Neural progenitor cell (in vitro differentiated cells): ENCODE measurements around the gene KDM2B. TPM values are rescaled to one million over a fixed set of nuclear protein-coding genes. Genes with fewer than 3 reads are reported as not detected.

ENCODE experiments used
- DNase-seq: peaks from one replicate; pipeline ENCODE4 v3.0.0-alpha.2; 2016; ENCODE audit warnings: low spot score
- H2AFZ ChIP-seq: fragments of 200-600 bp; sonication (generic); replicated peaks from 2 replicates; pipeline ENCODE4 v1.6.1; 2016; ENCODE audit warnings: antibody characterized with exemption
- H3F3A ChIP-seq: fragments of 200-600 bp; sonication (generic); 2 replicates; pipeline ENCODE4 v1.6.1; 2016; ENCODE audit warnings: antibody characterized with exemption, low read depth
- H3K27ac ChIP-seq: fragments of 200-600 bp; sonication (generic); 2 replicates; pipeline ENCODE4 v1.5.1; 2016; ENCODE audit warnings: mild to moderate bottlenecking
- H3K27me3 ChIP-seq: fragments of 200-600 bp; sonication (generic); 2 replicates; pipeline ENCODE4 v1.6.1; 2016; ENCODE audit warnings: mild to moderate bottlenecking, moderate library complexity
- H3K36me3 ChIP-seq: fragments of 200-600 bp; sonication (generic); 2 replicates; pipeline ENCODE4 v1.5.1; 2016
- H3K4me1 ChIP-seq: fragments of 200-600 bp; sonication (generic); 2 replicates; pipeline ENCODE4 v1.6.1; 2016; ENCODE audit warnings: mixed run types
- H3K4me2 ChIP-seq: fragments of 200-600 bp; sonication (generic); 2 replicates; pipeline ENCODE4 v1.6.1; 2016
- H3K4me3 ChIP-seq: fragments of 200-600 bp; sonication (generic); 2 replicates; pipeline ENCODE4 v1.5.1; 2016
- H3K79me2 ChIP-seq: fragments of 200-600 bp; sonication (generic); 2 replicates; pipeline ENCODE4 v1.6.1; 2016; ENCODE audit warnings: low read depth
- H3K9ac ChIP-seq: fragments of 200-600 bp; sonication (generic); 2 replicates; pipeline ENCODE4 v1.6.1; 2016
- H3K9me3 ChIP-seq: fragments of 200-600 bp; sonication (generic); 2 replicates; pipeline ENCODE4 v1.5.1; 2016; ENCODE audit warnings: low read depth
- H4K20me1 ChIP-seq: fragments of 200-600 bp; sonication (generic); 2 replicates; pipeline ENCODE4 v1.6.1; 2016; ENCODE audit warnings: low read depth
- H3K27ac Mint-ChIP-seq: 3 replicates; pipeline ENCODE4 v1.8.0; 2021; ENCODE audit warnings: mixed read lengths
- H3K27me3 Mint-ChIP-seq: 2 replicates; pipeline ENCODE4 v1.8.0; 2022; ENCODE audit warnings: low read depth, mild to moderate bottlenecking, inconsistent platforms, moderate library complexity, mixed read lengths; ENCODE audit not compliant: insufficient read depth
- H3K36me3 Mint-ChIP-seq: 3 replicates; pipeline ENCODE4 v1.8.0; 2021; ENCODE audit warnings: mixed read lengths
- H3K4me1 Mint-ChIP-seq: 3 replicates; pipeline ENCODE4 v1.8.0; 2021; ENCODE audit warnings: mixed read lengths
- H3K4me3 Mint-ChIP-seq: 3 replicates; pipeline ENCODE4 v1.8.0; 2021; ENCODE audit warnings: mild to moderate bottlenecking, moderate library complexity, mixed read lengths
- H3K9me3 Mint-ChIP-seq: 3 replicates; pipeline ENCODE4 v1.8.0; 2020; ENCODE audit warnings: mixed read lengths
- CTCF ChIP-seq: fragments of 200-600 bp; sonication (generic); IDR thresholded peaks from 2 replicates; pipeline ENCODE4 v1.5.1; 2017; ENCODE audit warnings: antibody characterized with exemption, mild to moderate bottlenecking
- EZH2 ChIP-seq: fragments of 200-600 bp; sonication (generic); IDR thresholded peaks from 2 replicates; pipeline ENCODE4 v1.6.1; 2017; ENCODE audit warnings: antibody characterized with exemption, mild to moderate bottlenecking, moderate library complexity
- EZH2phosphoT487 ChIP-seq: fragments of 200-600 bp; sonication (generic); IDR thresholded peaks from 2 replicates; pipeline ENCODE4 v1.6.1; 2017; ENCODE audit warnings: antibody characterized with exemption
- total RNA-seq: library from RNA; depleted of rRNA; stranded (reverse); fragments of >200 nt; gene quantifications from 2 replicates; pipeline ENCODE4 v1.2.3, GENCODE V29; 2015; ENCODE audit warnings: low replicate concordance

Gene KDM2B
- total RNA-seq, 1 donor from 2014 or later, result 85.3 TPM

GRCh38 chr12:121472150-121472905, 108.5 kb downstream of the KDM2B start:
- Histone ChIP-seq H3K4me3 (no peak overlapping the region), H3K9ac (no peak overlapping the region), H3K27me3 (peaks cover 4% of the 10 kb centered on the region), H3F3A (peaks cover 25% of the 10 kb centered on the region), H4K20me1 (peaks cover 79% of the 10 kb centered on the region), H2AFZ (no peak overlapping the region), H3K4me2 (no peak overlapping the region), H3K36me3 (no peaks in the 10 kb centered on the region), H3K79me2 (peaks cover 32% of the 10 kb centered on the region), H3K9me3 (no peaks in the 10 kb centered on the region), H3K4me1 (peaks cover 18% of the 10 kb centered on the region), H3K27ac (no peak overlapping the region)
- no peaks in the 10 kb centered on the region for H3K36me3 Mint-ChIP-seq
- H3K4me1 Mint-ChIP-seq, result peaks cover 7% of the 10 kb centered on the region
- no peak overlapping the region for H3K27ac Mint-ChIP-seq
- no peak for DNase-seq
- TF ChIP-seq CTCF (no peak), EZH2phosphoT487 (no peak), EZH2 (no peak)
- no peaks in the 10 kb centered on the region for H3K9me3 Mint-ChIP-seq
- H3K4me3 Mint-ChIP-seq, result no peak overlapping the region
- peaks cover 9% of the 10 kb centered on the region for H3K27me3 Mint-ChIP-seq

GRCh38 chr12:121470751-121471150, 110.1 kb downstream of the KDM2B start:
- Mint-ChIP-seq H3K9me3 (no peaks in the 10 kb centered on the region), H3K36me3 (peaks cover 5% of the 10 kb centered on the region), H3K27ac (no peak overlapping the region), H3K27me3 (peaks cover 9% of the 10 kb centered on the region), H3K4me3 (no peak overlapping the region), H3K4me1 (peaks cover 13% of the 10 kb centered on the region)
- Histone ChIP-seq H2AFZ (no peak overlapping the region), H3K36me3 (no peaks in the 10 kb centered on the region), H3K4me3 (no peak overlapping the region), H3F3A (peaks cover 25% of the 10 kb centered on the region), H3K4me2 (no peak overlapping the region), H3K27me3 (peaks cover 12% of the 10 kb centered on the region), H3K9ac (no peak overlapping the region), H4K20me1 (peaks cover 77% of the 10 kb centered on the region), H3K27ac (no peak overlapping the region), H3K79me2 (peaks cover 40% of the 10 kb centered on the region), H3K4me1 (peaks cover 12% of the 10 kb centered on the region), H3K9me3 (no peaks in the 10 kb centered on the region)
- no peak for DNase-seq
- no peak for TF ChIP-seq CTCF
- no peak for TF ChIP-seq EZH2phosphoT487
- no peak for TF ChIP-seq EZH2

- Mint-ChIP-seq H3K9me3 (no peaks in the 10 kb centered on the region), H3K4me1 (peaks cover 23% of the 10 kb centered on the region), H3K27me3 (peaks cover 11% of the 10 kb centered on the region), H3K36me3 (peaks cover 10% of the 10 kb centered on the region), H3K27ac (no peak overlapping the region), H3K4me3 (peak overlapping the region; percentile 78)
- no peak for TF ChIP-seq CTCF
- TF ChIP-seq EZH2, result no peak
- TF ChIP-seq EZH2phosphoT487, result no peak
- Histone ChIP-seq H3K4me3 (no peak overlapping the region), H3K4me1 (peaks cover 13% of the 10 kb centered on the region), H3K9me3 (no peaks in the 10 kb centered on the region), H4K20me1 (peaks cover 89% of the 10 kb centered on the region), H3F3A (peaks cover 25% of the 10 kb centered on the region), H2AFZ (no peak overlapping the region), H3K27me3 (peaks cover 17% of the 10 kb centered on the region), H3K4me2 (peak overlapping the region; percentile 94), H3K79me2 (peaks cover 50% of the 10 kb centered on the region), H3K36me3 (no peaks in the 10 kb centered on the region), H3K27ac (no peak overlapping the region), H3K9ac (no peak overlapping the region)
- DNase-seq, result peak; percentile 46
These were observed 112.4 kb downstream of the KDM2B start for GRCh38 chr12:121468499-121468801.
